Measurements from ENCODE around the gene PLPPR1. TPM values are rescaled to one million over a fixed set of nuclear protein-coding genes. Genes with fewer than 3 reads are reported as not detected.

The PLPPR1 gene
- total and polyA plus RNA-seq, 2 of the 13 experiments (the other 11 are each of a cell fraction or from before 2014, with no cell fraction given) = 16.0 to 84.7 TPM

GRCh38 chr9:101028346-101029314, at the start of gene PLPPR1 (continued):
- no peak for TF ChIP-seq THRA (CRISPR knock-in tag; IDR thresholded peaks at IDR 0.05; ENCODE audit: borderline replicate concordance)
- no peak for TF ChIP-seq MAFF (IDR thresholded peaks at IDR 0.05; ENCODE audit: low read depth, low read length)
- peak; percentile 38; the same call in 1 of the 2 replicates for TF ChIP-seq RNF2 (conservative IDR thresholded peaks at IDR 0.05; ENCODE audit: low read depth)
- TF ChIP-seq ZBTB42 (CRISPR knock-in tag; IDR thresholded peaks at IDR 0.05) = 0 out of 2 replicates have a peak, but pooled peaks have one; percentile 68
- 0 out of 2 replicates have a peak, but pooled peaks have one; percentile 12 for TF ChIP-seq NR2C2 (CRISPR knock-in tag; IDR thresholded peaks at IDR 0.05; ENCODE audit: borderline replicate concordance)
- TF ChIP-seq, protein P1, sequence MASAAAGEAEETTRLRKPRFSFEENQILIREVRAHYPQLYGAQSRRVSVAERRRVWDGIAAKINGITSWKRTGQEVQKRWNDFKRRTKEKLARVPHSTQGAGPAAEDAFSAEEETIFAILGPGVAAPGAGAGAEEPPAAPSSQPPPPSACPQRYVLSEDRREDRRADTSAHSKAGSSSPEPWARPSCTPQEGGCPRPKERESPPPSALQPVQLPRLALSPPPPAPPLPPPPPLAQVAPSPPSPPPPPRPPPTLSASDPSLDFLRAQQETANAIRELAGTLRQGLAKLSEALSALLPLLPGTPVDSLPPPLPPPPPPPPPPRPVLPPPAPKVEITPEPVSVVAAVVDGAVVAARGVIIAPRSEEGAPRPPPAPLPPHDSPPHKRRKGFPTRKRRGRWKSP (CRISPR knock-in tag; IDR thresholded peaks at IDR 0.05) = peak; percentile 92
- peak; percentile 37; the same call in 1 of the 2 replicates for TF ChIP-seq FOXJ3 (CRISPR knock-in tag; IDR thresholded peaks at IDR 0.05; ENCODE audit: borderline replicate concordance)
- TF ChIP-seq, protein P2, sequence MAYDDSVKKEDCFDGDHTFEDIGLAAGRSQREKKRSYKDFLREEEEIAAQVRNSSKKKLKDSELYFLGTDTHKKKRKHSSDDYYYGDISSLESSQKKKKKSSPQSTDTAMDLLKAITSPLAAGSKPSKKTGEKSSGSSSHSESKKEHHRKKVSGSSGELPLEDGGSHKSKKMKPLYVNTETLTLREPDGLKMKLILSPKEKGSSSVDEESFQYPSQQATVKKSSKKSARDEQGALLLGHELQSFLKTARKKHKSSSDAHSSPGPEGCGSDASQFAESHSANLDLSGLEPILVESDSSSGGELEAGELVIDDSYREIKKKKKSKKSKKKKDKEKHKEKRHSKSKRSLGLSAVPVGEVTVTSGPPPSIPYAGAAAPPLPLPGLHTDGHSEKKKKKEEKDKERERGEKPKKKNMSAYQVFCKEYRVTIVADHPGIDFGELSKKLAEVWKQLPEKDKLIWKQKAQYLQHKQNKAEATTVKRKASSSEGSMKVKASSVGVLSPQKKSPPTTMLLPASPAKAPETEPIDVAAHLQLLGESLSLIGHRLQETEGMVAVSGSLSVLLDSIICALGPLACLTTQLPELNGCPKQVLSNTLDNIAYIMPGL (CRISPR knock-in tag; IDR thresholded peaks at IDR 0.05; ENCODE audit: borderline replicate concordance in 1 of 2, low read depth in 1 of 2) = peak in 1 of 2 experiments; percentile 85; a peak in 2 of 4 replicates
- 0 out of 2 replicates have a peak, but pooled peaks have one; percentile 50 for TF ChIP-seq ZNF431 (CRISPR knock-in tag; IDR thresholded peaks at IDR 0.05; ENCODE audit: borderline replicate concordance, low read depth)
- TF ChIP-seq ZSCAN25 (CRISPR knock-in tag; IDR thresholded peaks at IDR 0.05) = peak; percentile 98
- TF ChIP-seq ZNF691 (CRISPR knock-in tag; IDR thresholded peaks at IDR 0.05; ENCODE audit: borderline replicate concordance, low read depth) = peak; percentile 11; the same call in 1 of the 2 replicates
- peak; percentile 54; the same call in 1 of the 2 replicates for TF ChIP-seq ZNF772 (CRISPR knock-in tag; IDR thresholded peaks at IDR 0.05)
- no peak for TF ChIP-seq ZKSCAN1 (IDR thresholded peaks at IDR 0.05; ENCODE audit: low read length)
- TF ChIP-seq, protein P3, sequence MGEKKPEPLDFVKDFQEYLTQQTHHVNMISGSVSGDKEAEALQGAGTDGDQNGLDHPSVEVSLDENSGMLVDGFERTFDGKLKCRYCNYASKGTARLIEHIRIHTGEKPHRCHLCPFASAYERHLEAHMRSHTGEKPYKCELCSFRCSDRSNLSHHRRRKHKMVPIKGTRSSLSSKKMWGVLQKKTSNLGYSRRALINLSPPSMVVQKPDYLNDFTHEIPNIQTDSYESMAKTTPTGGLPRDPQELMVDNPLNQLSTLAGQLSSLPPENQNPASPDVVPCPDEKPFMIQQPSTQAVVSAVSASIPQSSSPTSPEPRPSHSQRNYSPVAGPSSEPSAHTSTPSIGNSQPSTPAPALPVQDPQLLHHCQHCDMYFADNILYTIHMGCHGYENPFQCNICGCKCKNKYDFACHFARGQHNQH (CRISPR knock-in tag; IDR thresholded peaks at IDR 0.05) = peak; percentile 66; the same call in 1 of the 2 replicates
- TF ChIP-seq ZSCAN31 (CRISPR knock-in tag; IDR thresholded peaks at IDR 0.05; ENCODE audit: low read depth) = 0 out of 2 replicates have a peak, but pooled peaks have one; percentile 35
- TF ChIP-seq ZNF235 (CRISPR knock-in tag; IDR thresholded peaks at IDR 0.05; ENCODE audit: borderline replicate concordance) = no peak
- no peak for TF ChIP-seq RBAK (CRISPR knock-in tag; IDR thresholded peaks at IDR 0.05)
- peak; percentile 65; the same call in 1 of the 2 replicates for TF ChIP-seq ZNF777 (CRISPR knock-in tag; IDR thresholded peaks at IDR 0.05)
- TF ChIP-seq KDM3A (CRISPR knock-in tag; IDR thresholded peaks at IDR 0.05; ENCODE audit: low read depth) = 0 out of 2 replicates have a peak, but pooled peaks have one; percentile 15
- peak; percentile 72; the same call in 1 of the 2 replicates for TF ChIP-seq ZBTB8A (CRISPR knock-in tag; IDR thresholded peaks at IDR 0.05; ENCODE audit: borderline replicate concordance, low read depth)
